Esophagus muscularis mucosa (tissue), 4 donors: Measurements from ENCODE around the gene FMNL1. TPM values are rescaled to one million over a fixed set of nuclear protein-coding genes. Genes with fewer than 3 reads are reported as not detected.

Experiments
- DNase-seq: peaks from one replicate; pipeline ENCODE4 v3.0.0-alpha.2; 2017; ENCODE audit errors: extremely low spot score
- H3K27ac ChIP-seq, 4 donors: fragments of 200-600 bp; sonication (generic); replicated peaks in 1 of 4; 1 replicate in 3 of 4; 2 replicates in 1 of 4; pipeline ENCODE4 v1.5.1; 2016 to 2019; ENCODE audit warnings: mild to moderate bottlenecking in 1 of 4
- H3K27me3 ChIP-seq, 4 donors: fragments of 200-600 bp; sonication (generic); one replicate each; pipeline versions ENCODE4 v1.5.1 to v1.6.0; 2016 to 2019
- H3K36me3 ChIP-seq, 4 donors: fragments of 200-600 bp; sonication (generic); one replicate each; pipeline ENCODE4 v1.5.1; 2016 to 2019
- H3K4me1 ChIP-seq, 4 donors: fragments of 200-600 bp; sonication (generic); one replicate each; pipeline ENCODE4 v1.5.1; 2016 to 2019
- H3K4me3 ChIP-seq, 4 donors: fragments of 200-600 bp; sonication (generic); 1 replicate in 2 of 4; 2 replicates in 2 of 4; pipeline ENCODE4 v1.5.1; 2016 to 2019; ENCODE audit warnings: mild to moderate bottlenecking in 4 of 4, moderate library complexity in 1 of 4
- H3K9me3 ChIP-seq, 4 donors: fragments of 200-600 bp; sonication (generic); 1 replicate in 3 of 4; 2 replicates in 1 of 4; pipeline ENCODE4 v1.5.1; 2016 to 2019
- CTCF ChIP-seq, 3 experiments: fragments of 200-600 bp in 2 of 3; fragments of 450-650 bp in 1 of 3; sonication (generic) in 2 of 3; IDR thresholded peaks; one replicate each; pipeline ENCODE4 v1.5.1; 2017 to 2019; ENCODE audit warnings: antibody characterized with exemption in 3 of 3, mild to moderate bottlenecking in 2 of 3, moderate library complexity in 1 of 3
- EP300 ChIP-seq: sonication (generic); formaldehyde crosslinking; IDR thresholded peaks from one replicate; pipeline ENCODE4 v1.6.1; 2017; ENCODE audit warnings: antibody characterized with exemption
- POLR2A ChIP-seq: fragments of 450-650 bp; IDR thresholded peaks from one replicate; pipeline ENCODE4 v1.6.1; 2017; ENCODE audit warnings: antibody characterized with exemption, moderate library complexity, mild to moderate bottlenecking, low read depth
- POLR2AphosphoS5 ChIP-seq, 2 donors: sonication (generic); formaldehyde crosslinking; IDR thresholded peaks; one replicate each; pipeline ENCODE4 v1.6.1; 2017; ENCODE audit warnings: antibody characterized with exemption in 2 of 2
- WGBS: methylation state at CpG from one replicate; pipeline ENCODE4 v1.1.5; 2018; 5-methylcytosine and 5-hydroxymethylcytosine counted together
- intact Hi-C: fragments of 100-400 bp; cut with DNase I; formaldehyde crosslinking; loops from one replicate; pipeline ENCODE4 v1.15.1; 2023
- total RNA-seq, 4 donors: library from RNA; depleted of rRNA; stranded (reverse); fragments of >200 nt; gene quantifications; one replicate each; pipeline versions ENCODE4 v1.1.0 to v1.2.1, GENCODE V29; 2016

FMNL1 gene
- total RNA-seq, 4 donors from 2014 or later: 11.0 to 26.7 (median 19.6) TPM

- Histone ChIP-seq H3K27ac (no peak overlapping the region), H3K36me3 (peaks cover 65 to 80% (median 79%) of the 10 kb centered on the region in 4 donors), H3K4me1 (peaks cover 23 to 25% (median 23%) of the 10 kb centered on the region in 4 donors), H3K27me3 (no peaks in the 10 kb centered on the region), H3K4me3 (no peak overlapping the region), H3K9me3 (no peaks in the 10 kb centered on the region)
- TF ChIP-seq EP300 (no peak), CTCF (IDR thresholded peaks at IDR 0.05) (no peak), POLR2A (no peak), POLR2AphosphoS5 (IDR thresholded peaks at IDR 0.05) (no peak)
- 82% methylated on average over 1 of the region's 1 CpG for WGBS
- no peak for DNase-seq
- intact Hi-C loops: no loop called here
Observed at GRCh38 chr17:45265821-45266220, 44.1 kb downstream of the FMNL1 start.

- Histone ChIP-seq H3K4me1 (peaks cover 19 to 22% (median 20%) of the 10 kb centered on the region in 4 donors), H3K4me3 (no peak overlapping the region), H3K27me3 (no peaks in the 10 kb centered on the region), H3K27ac (no peak overlapping the region), H3K36me3 (peaks cover 68 to 86% (median 84%) of the 10 kb centered on the region in 4 donors), H3K9me3 (no peaks in the 10 kb centered on the region)
- 91% methylated on average over 10 of the region's 13 CpGs for WGBS
- TF ChIP-seq POLR2A (no peak), CTCF (IDR thresholded peaks at IDR 0.05) (no peak), EP300 (no peak), POLR2AphosphoS5 (IDR thresholded peaks at IDR 0.05) (no peak)
- no peak for DNase-seq
- intact Hi-C loops: no loop called here
Observed at GRCh38 chr17:45266372-45266926, 44.8 kb downstream of the FMNL1 start.

- H3K4me3 ChIP-seq: no peak overlapping the region
- 94% methylated on average over 10 of the region's 10 CpGs for WGBS
- H3K36me3 ChIP-seq: peaks cover 73 to 97% (median 90%) of the 10 kb centered on the region in 4 donors
- H3K27me3 ChIP-seq: no peaks in the 10 kb centered on the region
- no peak for DNase-seq
- TF ChIP-seq POLR2AphosphoS5 (IDR thresholded peaks at IDR 0.05) (no peak), CTCF (IDR thresholded peaks at IDR 0.05) (no peak), POLR2A (no peak), EP300 (no peak)
- intact Hi-C loops: no loop called here
- H3K27ac ChIP-seq: no peak overlapping the region
- no peaks in the 10 kb centered on the region for H3K9me3 ChIP-seq
- peaks cover 8 to 11% (median 9%) of the 10 kb centered on the region in 4 donors for H3K4me1 ChIP-seq
Observed at GRCh38 chr17:45267436-45268055, 45.9 kb downstream of the FMNL1 start.

GRCh38 chr17:45269912-45270311, 48.2 kb downstream of the FMNL1 start:
- TF ChIP-seq EP300 (no peak), POLR2A (no peak), CTCF (IDR thresholded peaks at IDR 0.05) (no peak), POLR2AphosphoS5 (IDR thresholded peaks at IDR 0.05) (no peak)
- 94% methylated on average over 5 of the region's 7 CpGs for WGBS
- Histone ChIP-seq H3K4me1 (peaks cover 0 to 13% (median 8%) of the 10 kb centered on the region in 4 donors), H3K9me3 (no peaks in the 10 kb centered on the region), H3K27me3 (no peaks in the 10 kb centered on the region), H3K27ac (no peak overlapping the region), H3K36me3 (peaks cover 80 to 100% (median 91%) of the 10 kb centered on the region in 4 donors), H3K4me3 (no peak overlapping the region)
- intact Hi-C loops: loop anchor here (5.0 kb wide), 1 partner anchor 48 kb away; the partner anchor contains the start of gene FMNL1
- no peak for DNase-seq
